ENCODE results near the gene KAT5.
"Not testable (repeated sequence)": the region's sequence is repeated elsewhere in the genome, so short reads cannot be mapped to it uniquely, and the experiment has no call there.

KAT5 gene

GRCh38 chr11:65762169-65762568 is 50.1 kb downstream of the KAT5 start:
- not testable (repeated sequence) for DNase-seq

DNA sequence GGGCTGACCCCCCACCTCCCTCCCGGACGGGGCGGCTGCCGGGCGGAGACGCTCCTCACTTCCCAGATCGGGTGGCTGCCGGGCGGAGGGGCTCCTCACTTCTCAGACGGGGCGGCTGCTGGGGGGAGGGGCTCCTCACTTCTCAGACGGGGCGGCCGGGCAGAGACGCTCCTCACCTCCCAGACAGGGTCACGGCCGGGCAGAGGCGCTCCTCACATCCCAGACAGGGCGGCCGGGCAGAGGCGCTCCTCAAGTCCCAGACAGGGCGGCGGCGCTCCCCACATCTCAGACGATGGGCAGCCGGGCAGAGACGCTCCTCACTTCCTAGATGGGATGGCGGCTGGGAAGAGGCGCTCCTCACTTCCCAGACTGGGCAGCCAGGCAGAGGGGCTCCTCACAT is 50.8 kb downstream of the KAT5 start:
- DNase-seq: not testable (repeated sequence)

DNA sequence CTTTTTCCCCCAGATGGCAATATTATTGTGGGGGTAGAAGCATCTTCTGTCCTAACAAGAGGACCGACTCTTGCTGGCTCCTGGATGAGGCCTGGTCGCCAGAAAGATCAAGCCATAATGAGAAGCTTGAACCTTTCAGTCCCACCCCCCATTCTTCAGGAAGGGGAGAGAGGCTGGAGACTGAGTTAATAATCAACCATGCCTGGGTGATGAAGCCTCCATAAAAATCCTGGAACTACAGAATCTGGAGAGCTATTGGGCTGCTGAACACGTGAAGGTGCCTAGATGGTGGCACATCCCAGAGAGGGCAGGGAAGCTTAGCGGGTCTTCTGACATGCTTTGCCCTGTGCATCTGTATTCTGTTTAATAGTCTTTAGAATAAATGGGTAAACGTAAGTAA is 52.4 kb downstream of the KAT5 start:
- DNase-seq: no peak

DNA sequence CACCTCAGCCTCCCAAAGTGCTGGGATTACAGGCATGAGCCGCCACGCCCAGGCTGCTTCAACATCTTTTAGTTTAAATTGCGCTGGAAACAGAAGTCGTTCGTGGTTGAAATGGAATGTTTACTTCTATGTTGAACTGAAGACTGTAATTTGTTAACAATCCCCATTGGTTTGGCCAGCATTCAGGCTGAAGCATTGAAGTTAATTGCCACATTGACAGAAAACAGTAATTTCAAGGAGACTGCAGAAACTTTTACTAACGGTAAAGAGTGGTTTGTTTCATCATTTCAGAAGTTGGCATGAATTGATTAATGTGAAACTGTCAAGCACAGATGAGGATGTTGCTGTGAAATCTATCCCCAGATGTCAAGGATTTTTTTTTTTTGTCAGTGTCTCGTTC is 54.5 kb downstream of the KAT5 start:
- DNase-seq: no peak

DNA sequence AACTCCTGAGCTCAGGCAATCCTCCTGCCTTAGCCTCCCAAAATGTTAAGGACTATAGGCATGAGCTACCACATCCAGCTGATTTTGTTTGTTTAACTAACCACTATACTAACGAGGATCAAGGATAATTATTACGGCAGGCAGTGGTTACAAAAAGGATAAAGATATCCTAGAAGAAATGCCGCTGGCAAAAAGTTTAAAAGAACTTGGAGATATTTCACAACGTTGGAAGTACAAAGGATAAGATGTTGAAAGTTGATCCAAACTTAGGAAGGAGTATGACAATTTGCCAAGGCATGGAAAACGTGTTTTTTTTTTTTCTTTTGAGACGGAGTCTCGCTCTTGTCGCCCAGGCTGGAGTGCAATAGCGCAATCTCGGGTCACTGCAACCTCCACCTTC is 55.4 kb downstream of the KAT5 start:
- DNase-seq: no peak

GRCh38 chr11:65767806-65768205 is 55.8 kb downstream of the KAT5 start:
- DNase-seq: not testable (repeated sequence)

Measured in CD4-positive, alpha-beta T cell treated with Interleukin-17A for 1 hour (primary cell).